Caco-2 (cell line): Measurements from ENCODE around the gene SLC39A7. TPM values are rescaled to one million over a fixed set of nuclear protein-coding genes. Genes with fewer than 3 reads are reported as not detected.

ENCODE experiments used
- BruUV-seq: library from RNA; stranded (reverse); fragments of 400-500 nt; replicated peaks from 2 replicates; lab custom pipeline; 2021; lab: Mats Ljungman, UMichigan
- CTCF ChIA-PET: fragments of 300-600 bp; sonication (Branson Sonifier 250); formaldehyde crosslinking; loops from one replicate; lab custom pipeline; 2022; ENCODE audit warnings: antibody characterized with exemption; lab: Charles Lee
- POLR2A ChIA-PET: fragments of 300-600 bp; sonication (Branson Sonifier 250); formaldehyde crosslinking; loops from one replicate; lab custom pipeline; 2022; ENCODE audit warnings: antibody characterized with exemption; lab: Charles Lee
- DNase-seq, 2 experiments: peaks; one replicate each; pipeline versions ENCODE4 v3.0.0 to v3.0.0-alpha.2; 2020 to 2022
- H3K27me3 ChIP-seq: replicated peaks from 2 replicates; pipeline ENCODE4 v1.6.0; 2011; ENCODE audit warnings: low read length; ENCODE audit not compliant: control insufficient read depth, insufficient read depth
- H3K36me3 ChIP-seq: 2 replicates; pipeline ENCODE4 v1.5.1; 2011; ENCODE audit warnings: low read length; ENCODE audit not compliant: control insufficient read depth, insufficient read depth
- H3K4me1 ChIP-seq: fragments of 250-450 bp; sonication (Bioruptor Pico); 2 replicates; pipeline ENCODE4 v1.5.1; 2020; ENCODE audit warnings: mild to moderate bottlenecking
- H3K4me3 ChIP-seq: 2 replicates; pipeline ENCODE4 v1.5.1; 2011; ENCODE audit warnings: low read depth, mild to moderate bottlenecking, control low read depth, low read length
- H3K9me3 ChIP-seq: fragments of 250-450 bp; sonication (Bioruptor Pico); 2 replicates; pipeline ENCODE4 v1.5.1; 2020; ENCODE audit warnings: mild to moderate bottlenecking, moderate library complexity
- H3K27ac Mint-ChIP-seq: one replicate; pipeline ENCODE4 v1.8.0; 2022; ENCODE audit warnings: mixed read lengths; ENCODE audit not compliant: unreplicated experiment
- H3K27me3 Mint-ChIP-seq: one replicate; pipeline ENCODE4 v1.8.0; 2022; ENCODE audit warnings: mixed read lengths; ENCODE audit not compliant: insufficient read depth, unreplicated experiment
- H3K36me3 Mint-ChIP-seq: one replicate; pipeline ENCODE4 v1.8.0; 2022; ENCODE audit warnings: mild to moderate bottlenecking, mixed read lengths; ENCODE audit not compliant: insufficient read depth, unreplicated experiment
- H3K4me1 Mint-ChIP-seq: one replicate; pipeline ENCODE4 v1.8.0; 2022; ENCODE audit warnings: low read depth, mixed read lengths; ENCODE audit not compliant: unreplicated experiment
- H3K4me3 Mint-ChIP-seq: one replicate; pipeline ENCODE4 v1.8.0; 2022; ENCODE audit warnings: mild to moderate bottlenecking, moderate library complexity, mixed read lengths; ENCODE audit not compliant: unreplicated experiment
- H3K9me3 Mint-ChIP-seq: one replicate; pipeline ENCODE4 v1.8.0; 2022; ENCODE audit warnings: mixed read lengths; ENCODE audit not compliant: unreplicated experiment
- CTCF ChIP-seq, 2 experiments: fragments of 200-600 bp in 1 of 2; IDR thresholded peaks; 1 replicate in 1 of 2; 2 replicates in 1 of 2; pipeline versions ENCODE4 v1.5.1 to v1.8.0; 2011 to 2022; ENCODE audit warnings: antibody characterized with exemption in 1 of 2, control low read depth in 1 of 2, inconsistent platforms in 1 of 2, low read depth in 1 of 2, low read length in 1 of 2, mild to moderate bottlenecking in 1 of 2, moderate library complexity in 1 of 2; ENCODE audit not compliant: insufficient read depth in 1 of 2, severe bottlenecking in 1 of 2, unreplicated experiment in 1 of 2
- intact Hi-C: fragments of 100-400 bp; cut with micrococcal nuclease; formaldehyde crosslinking; loops from one replicate; pipeline ENCODE4 v1.10.0; 2022; ENCODE audit not compliant: unreplicated experiment
- total RNA-seq: library from RNA; stranded (reverse); gene quantifications from 2 replicates; pipeline ENCODE4 v1.2.3, GENCODE V29; 2022

Gene SLC39A7
- total RNA-seq, 1 experiment from 2014 or later = 140 TPM

- no peak for DNase-seq
- no peaks in the 10 kb centered on the region for H3K9me3 ChIP-seq
- CTCF ChIA-PET = no interaction called here
- no peak within 1 kb of the TSS for H3K4me3 ChIP-seq
- peaks cover 4% of the 10 kb centered on the region for H3K27me3 Mint-ChIP-seq
- H3K27ac Mint-ChIP-seq = no peak within 1 kb of the TSS
- BruUV-seq = no TSS peak
- H3K4me3 Mint-ChIP-seq = no peak within 1 kb of the TSS
- POLR2A ChIA-PET = no interaction called here
- H3K9me3 Mint-ChIP-seq = no peaks in the 10 kb centered on the region
- peaks cover 1% of the 10 kb centered on the region for H3K4me1 Mint-ChIP-seq
- intact Hi-C loops = no loop called here
- no peaks in the 10 kb centered on the region for H3K27me3 ChIP-seq
- TF ChIP-seq CTCF (IDR thresholded peaks at IDR 0.05; ENCODE audit: insufficient read depth in 1 of 2, low read depth in 1 of 2, low read length in 1 of 2, severe bottlenecking in 1 of 2, unreplicated experiment in 1 of 2) = no peak
- H3K36me3 ChIP-seq = no peaks in the 10 kb centered on the region; the same call in 1 of the 2 replicates
- H3K36me3 Mint-ChIP-seq = peaks cover 12% of the 10 kb centered on the region
- no peaks in the 10 kb centered on the region; the same call in 1 of the 2 replicates for H3K4me1 ChIP-seq
These were observed 8.5 kb upstream of the SLC39A7 start, which contains the start of gene COL11A2 for GRCh38 chr6:33192105-33192646. Gene COL11A2, minus strand, starts transcription at chr6:33192467. Its CDS starts 227 bp downstream, at chr6:33192240.

GRCh38 chr6:33192671-33193602 lies 7.7 kb upstream of the SLC39A7 start:
- POLR2A ChIA-PET = no interaction called here
- Mint-ChIP-seq H3K36me3 (peaks cover 17% of the 10 kb centered on the region), H3K4me1 (peaks cover 9% of the 10 kb centered on the region), H3K4me3 (no peak overlapping the region), H3K9me3 (no peaks in the 10 kb centered on the region), H3K27me3 (peaks cover 3% of the 10 kb centered on the region), H3K27ac (no peak overlapping the region)
- no peaks in the 10 kb centered on the region for H3K27me3 ChIP-seq
- H3K4me1 ChIP-seq = peaks cover 7% of the 10 kb centered on the region
- intact Hi-C loops = no loop called here
- TF ChIP-seq CTCF (IDR thresholded peaks at IDR 0.05; ENCODE audit: insufficient read depth in 1 of 2, low read depth in 1 of 2, low read length in 1 of 2, severe bottlenecking in 1 of 2, unreplicated experiment in 1 of 2) = no peak
- H3K36me3 ChIP-seq = no peaks in the 10 kb centered on the region; the same call in 1 of the 2 replicates
- no peak for DNase-seq
- no TSS peak for BruUV-seq
- no peak overlapping the region for H3K4me3 ChIP-seq
- CTCF ChIA-PET = no interaction called here
- H3K9me3 ChIP-seq = no peaks in the 10 kb centered on the region

GRCh38 chr6:33193619-33194018 lies 7.0 kb upstream of the SLC39A7 start:
- TF ChIP-seq CTCF (IDR thresholded peaks at IDR 0.05; ENCODE audit: insufficient read depth in 1 of 2, low read depth in 1 of 2, low read length in 1 of 2, severe bottlenecking in 1 of 2, unreplicated experiment in 1 of 2) = no peak
- Histone ChIP-seq H3K27me3 (no peaks in the 10 kb centered on the region), H3K9me3 (no peaks in the 10 kb centered on the region), H3K4me1 (peaks cover 11% of the 10 kb centered on the region), H3K36me3 (no peaks in the 10 kb centered on the region; the same call in 1 of the 2 replicates), H3K4me3 (no peak overlapping the region)
- H3K27me3 Mint-ChIP-seq = no peaks in the 10 kb centered on the region
- peaks cover 16% of the 10 kb centered on the region for H3K4me1 Mint-ChIP-seq
- no TSS peak for BruUV-seq
- intact Hi-C loops = no loop called here
- no peaks in the 10 kb centered on the region for H3K9me3 Mint-ChIP-seq
- H3K36me3 Mint-ChIP-seq = peaks cover 23% of the 10 kb centered on the region
- no peak overlapping the region for H3K27ac Mint-ChIP-seq
- POLR2A ChIA-PET = no interaction called here
- CTCF ChIA-PET = no interaction called here
- no peak overlapping the region for H3K4me3 Mint-ChIP-seq
- DNase-seq = no peak
